Right ventricle myocardium inferior (tissue), 1 donor: Measurements from ENCODE around the gene TBL2. TPM values are rescaled to one million over a fixed set of nuclear protein-coding genes. Genes with fewer than 3 reads are reported as not detected.
"Not testable (repeated sequence)": the region's sequence is repeated elsewhere in the genome, so short reads cannot be mapped to it uniquely, and the experiment has no call there.

Experiments
- ATAC-seq: fragments of 200-7000 bp; cut with Tn5 transposase; one replicate; pipeline ENCODE4 v1.9.1; 2020; ENCODE audit warnings: mild to moderate bottlenecking, moderate library complexity
- DNase-seq: peaks from one replicate; pipeline ENCODE4 v3.0.0; 2021; ENCODE audit errors: missing footprints
- intact Hi-C: fragments of 100-400 bp; cut with DNase I; formaldehyde crosslinking; loops from one replicate; pipeline ENCODE4 v1.11.0; 2022
- long read RNA-seq: library from polyadenylated mRNA; unstranded; transcript quantifications from one replicate; pipeline ENCODE4 v2.0.0, GENCODE V29; 2021
- total RNA-seq: library from RNA; stranded (reverse); fragmentation: NEBNext Ultra II Directional; extraction: Animal tissue kit (Norgen Biotek cat#: 25700); gene quantifications from one replicate; pipeline ENCODE4 v1.2.1, GENCODE V29; 2021
- donor health status: DM: no; HTN: yes; CAD: no; lungs with severe emphysema.

Gene TBL2
- 10.4 TPM for total RNA-seq
- long read RNA-seq, full-length matches to known transcripts: 11 of 11 reads
- long read RNA-seq, partial matches to known transcripts: 0 of 11 reads
- long read RNA-seq, other reads (novel, unspliced or antisense): 0 of 11 reads

DNA sequence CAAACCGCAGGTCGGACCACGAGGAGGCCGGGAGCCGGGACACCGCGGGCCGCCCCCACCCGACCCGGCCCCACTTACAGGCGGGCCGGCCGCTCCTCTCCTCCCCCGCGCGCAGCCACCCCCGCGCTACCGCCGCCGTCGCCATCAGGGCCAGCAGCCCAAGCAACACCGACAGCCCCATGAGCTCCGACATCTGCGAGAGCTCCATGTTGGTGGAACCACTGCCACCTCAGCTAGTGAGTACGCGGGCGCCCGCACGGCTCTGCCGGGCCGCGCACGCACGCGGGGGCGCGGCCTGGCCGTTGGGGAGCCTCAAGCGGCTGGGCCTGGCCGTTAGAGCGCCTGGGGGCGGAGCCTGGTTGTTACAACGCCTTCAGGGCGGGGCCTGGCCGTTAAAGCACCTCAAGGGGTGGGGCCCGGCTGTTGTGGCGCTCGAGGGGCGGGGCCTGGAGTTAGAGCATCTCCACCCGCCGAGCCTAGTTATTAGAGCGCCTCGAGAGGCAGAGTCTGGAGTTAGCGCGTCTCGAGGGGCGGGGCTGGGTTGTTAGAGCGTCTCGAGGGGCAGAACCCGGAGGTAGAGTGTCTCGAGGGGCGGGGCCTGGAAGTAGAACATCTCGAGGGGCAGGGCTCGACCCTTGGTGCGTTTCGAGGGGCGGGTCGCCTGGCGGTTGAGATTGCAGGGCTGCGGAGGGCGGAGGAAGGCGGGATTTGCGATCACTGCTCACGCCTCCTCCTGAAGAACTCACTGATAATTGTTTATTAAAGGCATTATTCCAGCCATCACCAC is at the start of gene TBL2:
TBL2 (minus strand) TSS at position 238 of the 787 bp plus-strand sequence; CDS start at position 208, 30 bp downstream.
- DNase-seq: peak; percentile 100
- ATAC-seq: peak; percentile 98
- intact Hi-C loops: loop anchor here (1.0 to 2.0 kb wide), 2 partner anchors 22 to 56 kb away; partner anchors contain the start of genes BAZ1B and BCL7B

DNA sequence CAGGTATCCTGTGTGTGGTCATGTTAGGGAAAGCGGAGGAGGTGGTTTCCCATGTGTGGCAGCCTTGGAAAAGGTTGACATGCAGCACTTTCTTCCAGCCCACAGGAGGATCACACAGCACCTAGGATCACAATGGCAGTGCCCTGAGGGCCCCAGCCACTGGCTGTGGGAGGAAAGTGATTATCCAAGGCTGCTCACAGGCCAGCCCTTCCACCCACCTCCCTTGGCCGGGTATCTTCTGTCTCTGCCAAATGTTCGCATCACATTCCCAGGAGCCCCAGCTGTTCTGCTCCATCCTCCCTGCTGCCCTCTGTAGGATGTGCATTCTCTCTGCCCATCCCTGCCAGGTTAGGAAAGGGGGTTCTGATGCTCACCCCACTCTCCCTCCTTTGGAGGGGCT is 48.4 kb upstream of the TBL2 start:
- intact Hi-C loops: no loop called here
- DNase-seq: peak; percentile 56
- ATAC-seq: no peak

- intact Hi-C loops: no loop called here
- DNase-seq: peak; percentile 45
- no peak for ATAC-seq
These were observed 46.9 kb upstream of the TBL2 start for GRCh38 chr7:73625276-73625675.

DNA sequence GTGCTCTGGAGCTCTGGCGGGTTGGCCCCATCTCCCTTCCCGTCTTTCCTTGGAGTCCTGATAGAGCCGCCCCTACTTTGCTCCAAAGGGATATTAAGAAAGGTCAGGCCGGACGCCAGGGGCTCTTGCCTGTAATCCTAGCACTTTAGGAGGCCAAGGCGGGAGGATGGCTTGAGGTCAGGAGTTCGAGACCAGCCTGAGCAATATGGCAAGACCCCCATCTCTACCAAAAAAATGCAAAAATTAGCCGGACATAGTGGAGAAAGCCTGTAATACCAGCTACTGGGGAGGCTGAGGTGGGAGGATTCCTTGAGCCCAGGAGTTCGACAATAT is 46.3 kb upstream of the TBL2 start:
- intact Hi-C loops: no loop called here
- DNase-seq (no peak), ATAC-seq (no peak)

DNA sequence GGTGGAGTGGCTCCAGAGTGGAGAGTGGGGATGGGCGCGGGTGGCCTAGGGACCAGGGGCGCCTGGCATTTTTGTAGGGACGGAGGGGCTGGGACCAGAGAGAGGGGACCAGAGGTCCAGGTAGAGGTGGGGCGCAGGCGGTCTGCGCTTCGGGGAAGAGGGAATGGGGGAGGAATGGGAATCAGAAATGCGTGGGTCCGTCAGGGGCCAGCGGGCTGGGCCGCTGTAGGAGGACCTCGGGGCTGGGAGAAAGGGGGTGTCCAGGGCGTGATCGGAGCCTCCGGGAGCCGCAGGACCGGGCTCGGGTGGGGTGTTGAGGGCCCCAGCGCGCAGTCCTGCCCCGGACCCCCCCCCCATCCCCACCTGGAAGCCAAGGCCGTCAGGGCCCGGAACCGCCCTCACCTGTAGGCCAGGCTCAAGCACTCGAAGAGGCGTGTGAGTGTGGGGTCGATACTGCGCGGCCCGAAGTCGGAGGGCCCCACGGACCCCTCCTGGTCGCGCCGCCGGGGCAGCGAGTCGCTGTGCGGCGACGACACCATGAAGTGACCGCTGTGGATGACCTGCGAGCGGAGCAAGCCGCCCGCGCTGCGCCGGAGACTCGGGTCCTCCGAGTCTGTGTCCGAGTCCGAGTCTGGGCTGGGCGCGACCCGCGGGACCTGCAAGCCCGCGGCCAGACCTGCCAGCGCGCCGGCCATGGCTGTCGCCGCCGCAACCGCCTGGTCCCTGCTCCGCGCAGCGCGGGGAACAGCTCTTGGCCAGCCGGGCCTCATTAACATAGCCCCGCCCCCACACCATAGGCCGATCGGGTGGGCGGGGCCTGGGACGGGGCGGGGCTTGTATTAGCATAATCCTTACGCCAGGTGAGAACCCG is 45.7 kb upstream of the TBL2 start, which contains the start of gene MLXIPL:
MLXIPL (minus strand) TSS at position 725 of the 871 bp plus-strand sequence; CDS start at position 695, 30 bp downstream.
- intact Hi-C loops: no loop called here
- peak; percentile 92 for ATAC-seq
- DNase-seq: peak; percentile 88

DNA sequence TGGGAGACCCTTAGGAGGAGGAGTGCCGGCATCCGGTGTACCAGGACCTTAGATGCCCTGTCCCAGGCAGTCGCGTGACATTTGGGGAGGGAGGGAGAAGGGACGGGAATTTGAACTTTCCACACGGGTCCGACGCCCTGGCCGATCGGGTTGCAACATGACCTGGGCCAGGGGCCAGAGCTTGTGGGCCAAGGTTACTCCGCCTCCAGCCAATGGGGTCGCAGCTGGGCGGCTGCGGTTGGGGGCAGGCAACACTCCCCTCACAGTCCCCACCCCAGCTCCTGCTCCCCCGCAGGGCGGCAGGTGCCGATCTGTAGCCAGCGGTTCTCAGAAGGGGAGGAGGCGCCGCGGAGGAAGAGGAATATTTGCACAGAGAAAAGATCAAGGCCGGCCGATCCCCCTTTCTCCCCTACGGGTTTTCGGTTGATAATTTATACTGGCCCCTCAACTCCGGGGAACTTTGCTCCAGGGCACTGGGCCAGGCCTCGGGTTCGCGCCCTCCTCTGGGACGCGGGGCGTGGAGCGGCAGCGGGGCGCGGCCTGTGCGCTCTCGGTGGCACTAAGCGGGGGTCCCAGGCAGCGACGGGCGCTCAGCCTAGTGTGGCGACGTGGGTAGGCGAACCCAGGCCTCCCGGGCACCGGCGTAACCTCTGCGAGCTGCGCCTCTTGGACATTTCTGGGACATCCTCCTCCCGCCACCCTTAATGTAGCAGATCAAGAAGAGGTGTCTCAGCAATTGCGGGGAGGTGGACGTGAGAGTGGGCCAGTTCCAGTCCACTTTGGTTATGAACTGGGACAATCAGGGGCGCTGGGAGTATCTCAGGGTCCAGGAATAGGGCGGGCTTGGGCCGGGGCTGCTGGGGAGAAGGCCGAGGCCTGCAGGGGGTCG is 44.8 kb upstream of the TBL2 start:
- intact Hi-C loops: no loop called here

GRCh38 chr7:73622527-73622908 is 44.1 kb upstream of the TBL2 start:
- intact Hi-C loops: no loop called here
- ATAC-seq (no peak), DNase-seq (no peak)

More for the DNA sequence above, 44.8 kb upstream of the TBL2 start:
- ATAC-seq (peak; percentile 65), DNase-seq (peak; percentile 69)

DNA sequence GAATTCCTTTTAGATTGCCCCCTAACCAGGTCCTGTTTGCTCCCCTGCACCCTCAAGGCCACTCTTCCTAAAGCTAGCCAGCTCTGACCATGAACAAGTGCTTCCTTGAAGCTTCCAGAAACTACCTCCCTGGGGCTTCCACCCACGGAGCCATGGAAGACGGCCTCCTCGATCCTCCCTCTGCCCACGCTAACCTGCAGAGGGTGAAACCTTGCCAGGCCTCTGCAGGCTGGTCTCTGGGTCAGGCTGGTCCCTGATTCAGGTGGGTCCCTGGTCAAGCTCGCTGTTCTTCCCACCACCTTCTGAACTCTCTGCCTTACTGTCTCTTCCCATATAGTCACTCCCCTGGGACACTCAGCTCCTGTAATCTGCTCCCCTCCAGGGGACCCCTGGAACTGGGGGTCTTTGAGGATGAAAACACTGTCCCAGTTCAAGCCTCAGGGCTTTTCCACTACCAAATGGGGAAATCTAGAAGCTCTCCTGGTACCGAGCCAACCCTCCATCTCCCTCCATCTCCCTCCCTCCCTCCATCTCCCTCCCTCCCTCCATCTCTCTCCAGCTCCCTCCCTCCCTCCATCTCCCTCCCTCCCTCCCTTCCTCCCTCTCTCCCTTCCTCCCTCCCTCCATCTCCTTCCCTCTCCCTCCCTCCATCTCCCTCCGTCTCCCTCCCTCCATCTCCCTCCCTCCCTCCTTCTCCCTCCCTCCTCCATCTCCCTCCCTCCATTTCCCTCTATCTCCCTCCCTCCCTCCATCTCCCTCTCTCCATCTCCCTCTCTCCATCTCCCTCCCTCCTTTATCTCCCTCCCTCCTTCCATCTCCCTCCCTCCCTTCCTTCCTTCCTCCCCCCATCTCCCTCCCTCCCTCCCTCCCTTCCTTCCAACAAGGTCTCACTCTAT is 43.0 kb upstream of the TBL2 start:
- DNase-seq (no peak), ATAC-seq (no peak)
- intact Hi-C loops: no loop called here

- ATAC-seq, intact Hi-C loops, DNase-seq: not testable (repeated sequence)
These were observed 41.0 kb upstream of the TBL2 start for GRCh38 chr7:73619394-73619793.

GRCh38 chr7:73618538-73618937 is 40.2 kb upstream of the TBL2 start:
- intact Hi-C loops: no loop called here
- ATAC-seq (no peak), DNase-seq (peak; percentile 32)

DNA sequence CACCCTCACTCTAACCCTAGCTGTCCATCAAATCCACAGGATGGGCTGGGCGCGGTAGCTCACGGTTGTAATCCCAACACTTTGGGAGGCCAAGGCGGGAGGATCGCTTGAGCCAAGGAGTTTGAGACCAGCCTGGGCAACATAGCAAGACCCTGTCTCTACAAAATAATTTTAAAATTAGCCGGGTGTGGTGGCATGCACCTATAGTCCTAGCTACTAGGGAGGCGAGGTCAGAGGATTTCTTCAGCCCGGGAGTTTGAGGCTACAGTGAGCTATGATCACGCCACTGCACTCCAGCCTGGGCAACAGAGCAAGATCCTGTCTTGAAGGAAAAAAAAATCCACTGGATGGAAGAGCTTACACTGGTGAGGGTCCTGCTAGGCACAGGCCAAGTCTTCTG is 39.1 kb upstream of the TBL2 start:
- ATAC-seq, intact Hi-C loops: not testable (repeated sequence)
- peak; percentile 27 for DNase-seq

DNA sequence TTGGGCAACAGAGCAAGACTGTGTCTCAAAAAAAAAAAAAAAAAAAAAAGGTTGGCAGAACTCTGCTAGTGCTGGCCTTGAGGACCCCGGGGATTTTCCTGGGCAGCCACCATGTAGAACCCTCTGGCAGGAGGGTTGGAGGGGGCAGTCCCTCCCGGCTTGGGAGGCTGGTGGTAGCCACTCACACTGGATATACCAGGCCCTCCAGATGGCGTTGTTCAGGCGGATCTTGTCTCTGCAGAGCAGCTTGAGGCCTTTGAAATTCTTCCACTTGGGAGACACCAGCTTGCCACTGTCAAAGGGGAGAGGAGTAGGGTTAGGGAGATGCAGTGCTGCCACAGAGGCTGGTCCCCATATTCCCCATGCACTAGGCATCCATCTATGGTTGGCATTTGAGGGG is 37.5 kb upstream of the TBL2 start:
- peak; percentile 60 for DNase-seq
- intact Hi-C loops: no loop called here
- ATAC-seq: no peak

GRCh38 chr7:73614937-73615336 is 36.6 kb upstream of the TBL2 start:
- intact Hi-C loops, ATAC-seq, DNase-seq: not testable (repeated sequence)

DNA sequence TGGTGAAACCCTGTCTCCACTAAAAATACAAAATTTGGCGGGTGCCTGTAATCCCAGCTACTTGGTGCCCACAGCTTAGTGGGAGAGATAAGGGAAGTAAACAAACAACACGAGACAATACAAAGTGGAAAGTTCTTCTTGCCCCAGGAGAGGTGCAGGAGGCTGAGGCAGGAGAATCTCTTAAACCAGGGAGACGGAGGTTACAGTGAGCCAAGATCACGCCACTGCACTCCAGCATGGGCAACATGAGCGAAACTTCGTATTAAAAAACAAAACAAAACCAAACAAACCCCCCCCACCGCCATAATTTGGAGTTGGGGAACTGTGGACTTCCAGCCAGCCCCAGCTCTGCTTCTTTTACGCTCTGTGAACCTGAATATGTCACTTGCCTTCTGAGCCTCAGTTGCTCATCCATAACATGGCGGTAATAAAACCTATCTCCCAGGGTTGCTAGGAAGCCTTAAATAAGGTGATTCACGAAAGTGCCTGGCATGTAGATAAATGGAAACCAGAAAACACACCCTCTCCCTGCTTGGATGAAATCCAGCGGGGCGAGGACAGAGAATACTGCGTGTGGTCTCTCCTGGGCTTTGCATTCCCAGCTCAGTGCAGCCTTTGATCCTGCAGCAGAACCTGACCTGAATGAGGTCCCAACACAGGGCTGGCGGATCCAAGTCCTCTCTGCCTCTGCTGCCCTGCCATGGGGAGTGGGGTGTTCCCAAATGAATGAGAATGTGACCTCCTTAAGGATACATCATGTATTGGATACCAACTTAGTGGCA is 35.8 kb upstream of the TBL2 start:
- intact Hi-C loops: no loop called here
- ATAC-seq (no peak), DNase-seq (peak; percentile 21)

GRCh38 chr7:73612598-73613269 is 34.4 kb upstream of the TBL2 start:
- intact Hi-C loops: no loop called here
- DNase-seq: peak; percentile 63
- peak; percentile 41 for ATAC-seq

GRCh38 chr7:73611017-73611555 is 32.7 kb upstream of the TBL2 start:
- intact Hi-C loops: no loop called here
- DNase-seq (peak; percentile 42), ATAC-seq (no peak)
